ENCODE measurements around the gene LRMDA. TPM values are rescaled to one million over a fixed set of nuclear protein-coding genes. Genes with fewer than 3 reads are reported as not detected.

The LRMDA gene
- total RNA-seq, 1 donor from 2014 or later: 5.2 TPM

- H3K4me1 Mint-ChIP-seq: no peaks in the 10 kb centered on the region
- no peaks in the 10 kb centered on the region for H3K9me3 ChIP-seq (ENCODE audit: low read depth)
- no peaks in the 10 kb centered on the region for H3K27me3 ChIP-seq
- H3K4me2 ChIP-seq: no peak overlapping the region
- no peak for DNase-seq (ENCODE audit: low spot score)
- H3K27ac Mint-ChIP-seq: no peak overlapping the region
- H3F3A ChIP-seq (ENCODE audit: low read depth): no peaks in the 10 kb centered on the region
- no peak overlapping the region for H3K4me3 ChIP-seq
- TF ChIP-seq EZH2phosphoT487 (IDR thresholded peaks at IDR 0.05) (no peak), CTCF (IDR thresholded peaks at IDR 0.05) (no peak), EZH2 (IDR thresholded peaks at IDR 0.05) (no peak)
- H3K9ac ChIP-seq: no peak overlapping the region
- H2AFZ ChIP-seq (replicated peaks): no peak overlapping the region
- no peaks in the 10 kb centered on the region for H3K4me1 ChIP-seq
- H3K27me3 Mint-ChIP-seq (ENCODE audit: insufficient read depth, low read depth): peaks cover 10% of the 10 kb centered on the region
- H4K20me1 ChIP-seq (ENCODE audit: low read depth): no peaks in the 10 kb centered on the region
- no peak overlapping the region for H3K4me3 Mint-ChIP-seq
- peaks cover 3% of the 10 kb centered on the region for H3K9me3 Mint-ChIP-seq
- no peaks in the 10 kb centered on the region for H3K36me3 Mint-ChIP-seq
- no peaks in the 10 kb centered on the region for H3K36me3 ChIP-seq
- no peaks in the 10 kb centered on the region for H3K79me2 ChIP-seq (ENCODE audit: low read depth)
- no peak overlapping the region for H3K27ac ChIP-seq
These were observed 287.6 kb downstream of the LRMDA start for GRCh38 chr10:75718991-75719390.

- Mint-ChIP-seq H3K4me3 (no peak overlapping the region), H3K27me3 (ENCODE audit: insufficient read depth, low read depth) (peaks cover 13% of the 10 kb centered on the region), H3K36me3 (no peaks in the 10 kb centered on the region), H3K9me3 (no peaks in the 10 kb centered on the region), H3K27ac (no peak overlapping the region), H3K4me1 (no peaks in the 10 kb centered on the region)
- no peak overlapping the region for H2AFZ ChIP-seq (replicated peaks)
- no peaks in the 10 kb centered on the region for H3K79me2 ChIP-seq (ENCODE audit: low read depth)
- no peaks in the 10 kb centered on the region for H3K9me3 ChIP-seq (ENCODE audit: low read depth)
- no peaks in the 10 kb centered on the region for H3K36me3 ChIP-seq
- DNase-seq (ENCODE audit: low spot score): no peak
- no peaks in the 10 kb centered on the region for H3K4me1 ChIP-seq
- no peaks in the 10 kb centered on the region for H3F3A ChIP-seq (ENCODE audit: low read depth)
- H4K20me1 ChIP-seq (ENCODE audit: low read depth): no peaks in the 10 kb centered on the region
- H3K27ac ChIP-seq: no peak overlapping the region
- H3K27me3 ChIP-seq: no peaks in the 10 kb centered on the region
- TF ChIP-seq EZH2phosphoT487 (IDR thresholded peaks at IDR 0.05) (no peak), CTCF (IDR thresholded peaks at IDR 0.05) (no peak), EZH2 (IDR thresholded peaks at IDR 0.05) (no peak)
- H3K9ac ChIP-seq: no peak overlapping the region
- H3K4me2 ChIP-seq: no peak overlapping the region
- no peak overlapping the region for H3K4me3 ChIP-seq
These were observed 288.7 kb downstream of the LRMDA start for GRCh38 chr10:75720157-75720556.

- Histone ChIP-seq H3K79me2 (ENCODE audit: low read depth) (no peaks in the 10 kb centered on the region), H3K9ac (no peak overlapping the region), H2AFZ (replicated peaks) (no peak overlapping the region), H4K20me1 (ENCODE audit: low read depth) (no peaks in the 10 kb centered on the region), H3K27me3 (no peaks in the 10 kb centered on the region), H3K27ac (no peak overlapping the region), H3F3A (ENCODE audit: low read depth) (no peaks in the 10 kb centered on the region), H3K36me3 (no peaks in the 10 kb centered on the region), H3K4me2 (no peak overlapping the region), H3K4me3 (no peak overlapping the region), H3K9me3 (ENCODE audit: low read depth) (no peaks in the 10 kb centered on the region), H3K4me1 (no peaks in the 10 kb centered on the region)
- no peak for DNase-seq (ENCODE audit: low spot score)
- H3K36me3 Mint-ChIP-seq: no peaks in the 10 kb centered on the region
- H3K4me1 Mint-ChIP-seq: peaks cover 1% of the 10 kb centered on the region
- no peak overlapping the region for H3K27ac Mint-ChIP-seq
- no peaks in the 10 kb centered on the region for H3K9me3 Mint-ChIP-seq
- no peak overlapping the region for H3K4me3 Mint-ChIP-seq
- TF ChIP-seq CTCF (IDR thresholded peaks at IDR 0.05) (no peak), EZH2 (IDR thresholded peaks at IDR 0.05) (no peak), EZH2phosphoT487 (IDR thresholded peaks at IDR 0.05) (no peak)
- H3K27me3 Mint-ChIP-seq (ENCODE audit: insufficient read depth, low read depth): peaks cover 13% of the 10 kb centered on the region
These were observed 290.6 kb downstream of the LRMDA start for GRCh38 chr10:75722020-75722419.

All from neural progenitor cell (in vitro differentiated cells).